Embryonic facial prominence (tissue), 1 donor: Measurements from ENCODE around the gene GTF2I.
"Not testable (repeated sequence)": the region's sequence is repeated elsewhere in the genome, so short reads cannot be mapped to it uniquely, and the experiment has no call there.

Source experiments
- DNase-seq: peaks from one replicate; pipeline ENCODE4 v3.0.0-alpha.2; 2016; ENCODE audit errors: extremely low spot score

GTF2I gene

GRCh38 chr7:74717889-74718288 is 60.4 kb downstream of the GTF2I start:
- DNase-seq: no peak

- DNase-seq: peak; percentile 1
Observed at GRCh38 chr7:74718336-74718735, 60.8 kb downstream of the GTF2I start.

DNA sequence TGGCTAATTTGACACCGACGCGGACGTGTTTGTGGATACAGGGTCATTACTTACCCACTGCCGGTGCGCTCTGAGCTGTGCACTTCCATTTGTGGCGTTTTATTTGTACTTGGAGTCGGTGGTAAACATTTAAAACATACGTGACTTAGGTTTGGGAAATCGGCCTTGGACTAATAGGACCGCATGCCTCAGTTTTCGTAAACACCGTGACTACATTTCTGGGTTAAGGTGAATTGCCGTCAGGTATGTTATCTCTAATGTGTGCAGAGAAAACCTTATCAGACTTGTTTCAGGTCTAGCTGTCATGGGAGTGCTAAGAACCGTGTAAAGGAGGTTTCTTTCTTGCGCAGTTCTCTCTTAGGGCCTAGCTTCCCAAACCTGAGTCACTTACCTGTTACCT is 64.6 kb downstream of the GTF2I start:
- no peak for DNase-seq

DNA sequence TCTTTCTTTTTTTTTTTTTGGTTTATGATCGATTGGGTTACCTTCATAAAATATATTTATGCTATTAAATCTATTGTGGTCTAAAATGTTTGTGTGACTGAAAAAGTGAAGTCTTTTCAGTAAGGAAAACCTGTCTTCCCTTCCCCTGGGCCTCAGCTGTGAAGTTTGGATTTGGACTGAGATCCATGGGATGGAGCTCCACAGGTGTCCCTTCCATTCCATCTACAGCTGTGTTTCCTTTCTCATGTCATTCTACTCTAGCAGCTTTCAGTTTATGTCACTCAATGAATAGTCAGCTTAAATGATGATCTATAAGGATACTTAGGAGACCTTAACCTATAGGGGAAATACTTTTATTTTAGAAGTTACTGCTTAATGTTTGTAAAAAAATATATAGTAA is 68.3 kb downstream of the GTF2I start:
- DNase-seq: no peak

- no peak for DNase-seq
Observed at GRCh38 chr7:74726309-74727101, 69.0 kb downstream of the GTF2I start.

DNA sequence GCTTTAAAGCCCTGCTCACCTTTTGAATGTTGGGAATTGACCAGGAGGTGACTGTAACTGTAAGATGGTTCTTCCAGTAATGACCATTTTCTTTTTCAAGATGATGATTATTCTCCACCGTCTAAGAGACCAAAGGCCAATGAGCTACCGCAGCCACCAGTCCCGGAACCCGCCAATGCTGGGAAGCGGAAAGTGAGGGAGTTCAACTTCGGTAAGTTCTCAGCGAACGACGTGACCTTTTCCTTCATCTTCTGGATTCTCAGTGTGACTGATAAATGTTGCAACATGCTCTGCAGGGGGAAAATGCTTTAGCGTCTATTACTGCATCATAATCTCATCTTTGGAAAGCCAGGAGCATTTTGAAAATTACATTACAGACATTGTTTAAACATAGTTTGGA is 71.2 kb downstream of the GTF2I start:
- DNase-seq: not testable (repeated sequence)

DNA sequence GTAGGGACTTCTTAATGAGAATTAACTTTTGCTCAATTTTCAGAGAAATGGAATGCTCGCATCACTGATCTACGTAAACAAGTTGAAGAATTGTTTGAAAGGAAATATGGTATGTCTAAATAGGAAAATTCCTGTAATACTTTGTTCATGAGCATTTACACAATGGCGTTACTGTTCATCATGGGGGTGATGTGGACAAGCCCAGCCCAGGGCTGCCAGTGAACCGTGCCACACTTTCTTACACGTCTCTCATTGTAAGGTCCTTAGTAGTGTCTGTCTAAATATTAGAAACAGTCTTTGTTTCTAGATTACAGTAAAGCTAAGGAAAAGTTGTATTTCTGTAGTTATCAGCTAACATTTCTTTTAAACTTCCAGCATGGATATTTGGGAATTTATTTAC is 72.7 kb downstream of the GTF2I start:
- not testable (repeated sequence) for DNase-seq

DNA sequence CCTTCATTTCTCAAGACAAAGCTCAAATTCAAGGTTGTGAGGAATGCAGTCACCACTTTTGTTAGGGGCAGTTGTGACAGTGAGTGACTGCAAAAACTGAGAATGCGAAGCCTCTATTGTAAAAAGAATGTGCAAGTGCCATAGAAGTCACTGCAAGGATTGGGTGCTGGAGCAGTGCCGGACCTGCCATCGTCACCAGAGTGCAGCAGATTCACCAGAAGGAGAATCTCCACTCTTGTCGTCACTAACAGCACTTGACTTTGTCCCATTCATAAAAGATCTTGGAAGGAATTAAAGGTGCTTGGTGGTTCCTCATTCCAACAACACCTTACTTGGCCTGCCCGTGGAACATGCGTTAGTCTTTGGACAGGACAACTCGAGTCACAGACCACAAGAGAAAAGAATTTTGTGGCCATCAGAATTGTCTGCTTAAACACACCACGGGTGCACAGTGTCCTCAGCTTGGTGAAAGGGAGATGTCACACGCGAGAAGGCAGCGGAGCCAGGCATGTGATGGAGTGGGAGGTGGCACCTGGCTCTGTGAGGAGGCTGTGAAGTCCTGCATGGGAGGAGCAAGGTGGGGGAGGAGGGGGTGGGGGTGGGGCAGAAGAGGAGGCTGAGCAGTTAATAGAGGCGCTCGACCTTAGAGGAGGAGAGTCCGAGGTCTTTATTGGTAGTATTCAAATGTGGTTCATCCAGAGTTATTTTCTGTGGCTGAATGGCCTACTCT is 82.6 kb downstream of the GTF2I start:
- not testable (repeated sequence) for DNase-seq

DNA sequence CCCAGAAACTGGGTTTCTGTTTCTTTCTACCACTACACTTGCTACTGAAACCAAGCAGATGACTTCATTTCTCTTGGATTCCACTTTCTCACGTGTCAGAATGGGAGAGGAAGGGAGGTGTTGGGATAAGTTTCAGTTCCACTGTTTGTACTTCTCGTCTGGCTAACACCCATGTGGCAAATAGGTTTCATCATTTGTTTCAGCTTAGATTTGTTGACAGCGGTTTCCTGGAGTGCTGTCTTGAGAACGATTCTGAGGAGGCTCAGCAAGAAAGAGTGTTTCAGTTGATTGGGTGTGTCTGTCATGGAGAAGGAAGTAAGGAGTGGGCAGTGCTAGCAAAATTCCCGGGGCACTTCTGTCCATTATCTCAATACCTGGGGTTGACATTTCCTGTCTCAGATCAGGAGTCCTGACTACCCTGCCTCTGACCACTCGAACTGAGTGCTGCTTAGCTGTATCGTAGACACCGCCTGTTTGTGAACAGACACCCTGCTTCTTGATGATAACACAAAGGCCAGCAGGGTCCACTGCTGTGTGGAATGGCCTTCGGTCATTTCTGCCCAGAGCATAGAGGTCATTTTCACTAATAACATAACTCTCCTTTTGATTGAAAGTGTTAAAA is 86.5 kb downstream of the GTF2I start:
- not testable (repeated sequence) for DNase-seq

GRCh38 chr7:74753921-74754482 is 96.5 kb downstream of the GTF2I start:
- DNase-seq: not testable (repeated sequence)

- DNase-seq: not testable (repeated sequence)
Observed at GRCh38 chr7:74756673-74757072, 99.2 kb downstream of the GTF2I start.

DNA sequence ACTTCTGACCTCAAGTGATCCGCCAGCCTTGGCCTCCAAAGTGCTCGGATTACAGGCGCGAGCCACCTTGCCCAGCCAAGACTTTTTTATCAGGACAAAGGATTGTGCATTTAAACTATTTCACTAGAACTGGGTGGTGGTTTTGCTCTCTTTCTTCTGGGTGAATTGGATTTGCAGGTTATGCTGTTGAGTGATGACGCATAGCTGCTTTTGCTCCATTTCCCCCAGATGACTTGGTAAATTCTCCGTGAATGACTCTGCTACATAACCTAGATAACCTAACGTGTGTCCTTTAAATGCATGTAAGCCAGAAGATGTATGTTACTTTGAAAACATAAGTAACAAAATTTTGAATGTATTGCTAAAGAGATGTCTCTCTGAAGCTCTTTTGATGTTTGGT is 100.8 kb downstream of the GTF2I start:
- not testable (repeated sequence) for DNase-seq

GRCh38 chr7:74758982-74759381 is 101.5 kb downstream of the GTF2I start:
- not testable (repeated sequence) for DNase-seq

GRCh38 chr7:74765205-74765918 is 107.8 kb downstream of the GTF2I start:
- not testable (repeated sequence) for DNase-seq

GRCh38 chr7:74766509-74766908 is 109.0 kb downstream of the GTF2I start:
- not testable (repeated sequence) for DNase-seq

DNA sequence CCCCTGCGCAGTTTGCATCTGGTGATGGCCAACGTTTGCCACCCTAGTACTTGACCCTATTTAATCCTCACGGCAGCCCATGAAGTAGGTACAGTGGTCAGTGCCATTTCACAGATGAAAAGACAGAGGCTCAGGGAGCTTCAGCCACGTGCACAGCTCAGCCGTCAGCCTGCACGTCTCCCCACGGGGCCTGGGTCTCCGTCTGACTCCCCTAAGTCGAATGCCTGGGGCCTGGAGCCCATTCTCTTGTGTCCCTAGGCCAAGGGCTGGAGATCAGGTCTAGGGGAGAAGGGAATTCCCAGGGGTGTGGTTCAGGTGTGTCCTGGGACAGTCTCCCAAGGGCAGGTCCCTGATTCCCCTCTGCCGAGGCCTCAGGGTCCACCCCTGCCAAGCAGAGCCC is 109.5 kb downstream of the GTF2I start:
- not testable (repeated sequence) for DNase-seq

DNA sequence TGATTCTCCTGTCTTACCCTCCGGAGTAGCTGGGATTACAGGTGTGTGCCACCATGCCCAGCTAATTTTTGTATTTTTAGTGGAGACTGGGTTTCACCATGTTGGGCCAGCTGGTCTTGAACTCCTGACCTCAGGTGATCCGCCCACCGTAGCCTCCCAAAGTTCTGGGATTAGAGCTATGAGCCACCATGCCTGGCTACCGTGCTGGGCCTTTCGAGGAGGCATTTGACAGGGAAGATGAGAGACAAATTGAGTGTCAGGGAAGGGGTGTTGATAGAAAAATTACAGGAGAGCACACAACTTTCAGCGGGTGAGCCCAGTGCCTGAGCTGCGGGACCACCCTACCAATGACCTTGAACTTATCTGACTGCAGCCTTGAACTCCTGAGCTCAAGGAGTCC is 112.5 kb downstream of the GTF2I start:
- not testable (repeated sequence) for DNase-seq

DNA sequence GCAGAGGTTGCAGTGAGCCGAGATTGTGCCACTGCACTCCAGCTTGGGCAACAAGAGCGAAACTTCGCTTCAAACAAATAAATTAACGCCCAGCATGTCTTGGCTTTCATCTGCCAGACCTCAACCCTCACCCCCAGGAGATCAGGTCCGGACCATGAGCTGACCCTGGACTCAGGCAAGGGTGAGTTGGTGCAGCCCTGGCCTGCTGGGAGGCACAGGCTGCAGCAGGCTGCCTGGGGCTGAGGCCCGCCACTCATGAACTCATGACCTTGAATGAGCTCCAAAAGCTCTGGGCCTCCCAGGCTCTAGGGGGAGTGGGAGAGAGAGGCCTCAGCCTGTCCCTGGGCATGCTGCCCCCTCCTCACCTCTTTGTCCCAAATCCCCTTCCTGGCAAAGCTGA is 114.6 kb downstream of the GTF2I start:
- not testable (repeated sequence) for DNase-seq

GRCh38 chr7:74773760-74774750 is 116.5 kb downstream of the GTF2I start, which contains the start of gene NCF1:
Gene NCF1, plus strand, starts transcription at chr7:74774011. Its CDS starts 21 bp downstream, at chr7:74774032.
- not testable (repeated sequence) for DNase-seq

GRCh38 chr7:74775111-74775510 is 117.6 kb downstream of the GTF2I start:
- DNase-seq: not testable (repeated sequence)
